Calu3 (cell line): ENCODE measurements around the gene SETBP1. TPM values are rescaled to one million over a fixed set of nuclear protein-coding genes. Genes with fewer than 3 reads are reported as not detected.

Experiments used
- BruUV-seq: library from RNA; stranded (reverse); fragments of 400-500 nt; replicated peaks from 2 replicates; lab custom pipeline; 2021; lab: Mats Ljungman, UMichigan
- CTCF ChIA-PET: fragments of 300-600 bp; sonication (Branson Sonifier 250); formaldehyde crosslinking; loops from one replicate; lab custom pipeline; 2022; ENCODE audit warnings: antibody characterized with exemption; lab: Charles Lee
- DNase-seq: peaks from one replicate; pipeline ENCODE4 v3.0.0; 2022
- H3K27ac Mint-ChIP-seq: one replicate; pipeline ENCODE4 v1.8.0; 2022; ENCODE audit warnings: mixed read lengths; ENCODE audit not compliant: unreplicated experiment
- H3K27me3 Mint-ChIP-seq: one replicate; pipeline ENCODE4 v1.8.0; 2022; ENCODE audit warnings: mixed read lengths; ENCODE audit not compliant: unreplicated experiment
- H3K36me3 Mint-ChIP-seq: one replicate; pipeline ENCODE4 v1.8.0; 2022; ENCODE audit warnings: mild to moderate bottlenecking, moderate library complexity, mixed read lengths; ENCODE audit not compliant: insufficient read depth, unreplicated experiment
- H3K4me1 Mint-ChIP-seq: one replicate; pipeline ENCODE4 v1.8.0; 2022; ENCODE audit warnings: mild to moderate bottlenecking, low read depth, mixed read lengths; ENCODE audit not compliant: unreplicated experiment
- H3K4me3 Mint-ChIP-seq: one replicate; pipeline ENCODE4 v1.8.0; 2022; ENCODE audit warnings: mild to moderate bottlenecking, low read depth, moderate library complexity, mixed read lengths; ENCODE audit not compliant: unreplicated experiment
- H3K9me3 Mint-ChIP-seq: one replicate; pipeline ENCODE4 v1.8.0; 2022; ENCODE audit warnings: low read depth, mixed read lengths; ENCODE audit not compliant: unreplicated experiment
- CTCF ChIP-seq: fragments of 200-600 bp; IDR thresholded peaks from one replicate; pipeline ENCODE4 v1.8.0; 2022; ENCODE audit warnings: antibody characterized with exemption; ENCODE audit not compliant: unreplicated experiment
- intact Hi-C: fragments of 100-400 bp; cut with micrococcal nuclease; formaldehyde crosslinking; loops from one replicate; pipeline ENCODE4 v1.10.0; 2022; ENCODE audit not compliant: unreplicated experiment
- total RNA-seq: library from RNA; stranded (reverse); gene quantifications from 2 replicates; pipeline ENCODE4 v1.2.3, GENCODE V29; 2022

Gene SETBP1
- total RNA-seq, 1 experiment from 2014 or later: 6.0 TPM

DNA sequence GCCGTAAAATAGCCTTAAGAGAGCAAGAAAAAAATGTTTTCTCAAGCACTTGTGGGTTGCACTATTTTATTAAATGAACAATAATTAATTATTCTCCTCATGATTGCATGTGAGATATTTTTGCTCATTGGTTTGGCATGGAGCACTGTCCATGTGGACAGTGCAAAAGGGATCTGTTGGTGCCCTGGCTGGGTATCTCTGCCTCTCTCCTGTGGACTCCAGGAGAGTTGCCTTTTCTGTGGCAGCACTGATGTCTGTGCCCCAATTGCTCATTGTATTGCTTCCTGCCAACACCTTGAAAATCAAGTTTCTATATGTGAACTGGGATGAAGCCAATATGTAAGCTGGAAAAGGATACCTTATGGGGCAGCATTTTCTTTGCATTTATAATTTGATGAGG is 131.7 kb downstream of the SETBP1 start:
- intact Hi-C loops: no loop called here
- Mint-ChIP-seq H3K4me3 (no peak overlapping the region), H3K27ac (no peak overlapping the region), H3K9me3 (no peaks in the 10 kb centered on the region), H3K27me3 (no peaks in the 10 kb centered on the region), H3K36me3 (no peaks in the 10 kb centered on the region), H3K4me1 (peaks cover 20% of the 10 kb centered on the region)
- TF ChIP-seq CTCF: no peak
- DNase-seq: no peak
- BruUV-seq: no TSS peak
- CTCF ChIA-PET: no interaction called here

- no peak for DNase-seq
- H3K27me3 Mint-ChIP-seq: no peaks in the 10 kb centered on the region
- H3K36me3 Mint-ChIP-seq: no peaks in the 10 kb centered on the region
- H3K27ac Mint-ChIP-seq: no peak overlapping the region
- no TSS peak for BruUV-seq
- H3K9me3 Mint-ChIP-seq: no peaks in the 10 kb centered on the region
- TF ChIP-seq CTCF: no peak
- no peak overlapping the region for H3K4me3 Mint-ChIP-seq
- peaks cover 8% of the 10 kb centered on the region for H3K4me1 Mint-ChIP-seq
- intact Hi-C loops: no loop called here
- CTCF ChIA-PET: interaction anchor here (0.6 to 0.7 kb wide), 2 partner anchors 198 to 1332 kb away, joined by 3 read pairs; no protein-coding TSS in a partner anchor
These were observed 132.9 kb downstream of the SETBP1 start for GRCh38 chr18:44813586-44813985.

DNA sequence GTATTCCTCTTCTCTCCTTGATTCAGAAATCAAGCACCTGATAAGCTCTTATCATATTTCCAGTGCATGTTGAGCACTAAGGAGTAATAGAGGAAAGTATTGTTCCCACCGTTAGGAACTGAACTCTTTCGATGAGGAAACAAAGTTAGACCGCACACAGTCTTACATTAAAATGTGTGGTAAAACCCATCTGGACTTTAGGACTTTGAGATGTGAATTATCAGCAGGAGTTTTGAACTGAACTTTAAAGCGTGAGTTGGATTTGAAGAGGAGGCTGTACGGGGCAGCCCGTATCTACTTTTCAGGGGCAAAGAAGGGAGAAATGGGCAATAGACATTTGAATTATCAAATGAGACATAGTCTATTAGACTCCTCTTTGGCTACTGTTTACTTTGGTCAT is 134.4 kb downstream of the SETBP1 start:
- DNase-seq: no peak
- H3K27me3 Mint-ChIP-seq: no peaks in the 10 kb centered on the region
- no peaks in the 10 kb centered on the region for H3K36me3 Mint-ChIP-seq
- CTCF ChIA-PET: no interaction called here
- H3K9me3 Mint-ChIP-seq: no peaks in the 10 kb centered on the region
- H3K27ac Mint-ChIP-seq: no peak overlapping the region
- H3K4me1 Mint-ChIP-seq: peaks cover 8% of the 10 kb centered on the region
- intact Hi-C loops: no loop called here
- no TSS peak for BruUV-seq
- H3K4me3 Mint-ChIP-seq: no peak overlapping the region
- TF ChIP-seq CTCF: no peak

DNA sequence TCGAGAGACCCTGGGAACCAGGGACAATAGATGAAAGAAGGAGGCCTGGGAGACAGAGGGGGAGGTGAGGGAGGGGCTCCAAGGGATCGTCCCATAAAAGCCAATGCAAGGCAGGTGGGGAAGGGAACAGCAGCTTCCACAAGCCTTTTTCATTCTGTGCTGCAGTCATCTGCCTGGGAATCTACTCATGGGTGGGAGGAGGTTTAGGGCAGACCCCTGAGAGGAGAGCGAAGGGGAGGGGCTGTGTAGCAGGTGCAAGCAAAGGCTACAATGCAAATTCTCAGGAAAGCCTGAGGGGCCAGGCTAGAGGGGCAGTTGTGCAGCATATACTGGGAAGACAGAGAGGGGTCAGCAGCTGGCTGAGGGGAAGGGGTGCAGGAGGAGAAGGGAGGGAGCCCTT is 135.4 kb downstream of the SETBP1 start:
- no peak overlapping the region for H3K4me3 Mint-ChIP-seq
- no peaks in the 10 kb centered on the region for H3K27me3 Mint-ChIP-seq
- CTCF ChIA-PET: no interaction called here
- intact Hi-C loops: no loop called here
- peaks cover 9% of the 10 kb centered on the region for H3K4me1 Mint-ChIP-seq
- no peak for TF ChIP-seq CTCF
- no peaks in the 10 kb centered on the region for H3K9me3 Mint-ChIP-seq
- H3K36me3 Mint-ChIP-seq: no peaks in the 10 kb centered on the region
- H3K27ac Mint-ChIP-seq: no peak overlapping the region
- BruUV-seq: no TSS peak
- DNase-seq: no peak
